Measurements from ENCODE around the gene LRP4.

The LRP4 gene

GRCh38 chr11:46917762-46918082 lies 628 bp downstream of the LRP4 start:
- DNase-seq, result peak in 1 of 2 experiments; percentile 65

GRCh38 chr11:46917109-46917761 lies 1.1 kb downstream of the LRP4 start:
- DNase-seq, result no peak

- DNase-seq, result peak; percentile 55 to 87
Observed at GRCh38 chr11:46916286-46917108, 1.9 kb downstream of the LRP4 start.

GRCh38 chr11:46914910-46915309 lies 3.4 kb downstream of the LRP4 start:
- no peak for DNase-seq

GRCh38 chr11:46914363-46914762 lies 4.0 kb downstream of the LRP4 start:
- no peak for DNase-seq

- no peak for DNase-seq
Observed at GRCh38 chr11:46913484-46913883, 4.9 kb downstream of the LRP4 start.

- peak; percentile 94 to 95 for DNase-seq
Observed at GRCh38 chr11:46912526-46913150, 5.7 kb downstream of the LRP4 start.

- DNase-seq, result no peak
Observed at GRCh38 chr11:46907606-46908005, 10.7 kb downstream of the LRP4 start.

- DNase-seq, result no peak
Observed at GRCh38 chr11:46906609-46907041, 11.7 kb downstream of the LRP4 start.

GRCh38 chr11:46905806-46906205 lies 12.5 kb downstream of the LRP4 start:
- DNase-seq, result no peak

GRCh38 chr11:46903846-46904245 lies 14.5 kb downstream of the LRP4 start:
- no peak for DNase-seq

GRCh38 chr11:46902694-46903093 lies 15.7 kb downstream of the LRP4 start:
- no peak for DNase-seq

- no peak for DNase-seq
Observed at GRCh38 chr11:46901156-46901555, 17.2 kb downstream of the LRP4 start.

- DNase-seq, result no peak
Observed at GRCh38 chr11:46900091-46900746, 18.1 kb downstream of the LRP4 start.

GRCh38 chr11:46899501-46900025 lies 18.8 kb downstream of the LRP4 start:
- DNase-seq, result no peak

GRCh38 chr11:46898396-46899095 lies 19.8 kb downstream of the LRP4 start:
- peak in 1 of 2 experiments; percentile 37 for DNase-seq

GRCh38 chr11:46896719-46897406 lies 21.5 kb downstream of the LRP4 start:
- peak; percentile 75 for DNase-seq

- DNase-seq, result no peak
Observed at GRCh38 chr11:46895821-46896220, 22.5 kb downstream of the LRP4 start.

- no peak for DNase-seq
Observed at GRCh38 chr11:46894961-46895360, 23.4 kb downstream of the LRP4 start.

GRCh38 chr11:46894506-46894905 lies 23.8 kb downstream of the LRP4 start:
- no peak for DNase-seq

GRCh38 chr11:46892838-46893237 lies 25.5 kb downstream of the LRP4 start:
- no peak for DNase-seq

GRCh38 chr11:46892109-46892508 lies 26.2 kb downstream of the LRP4 start:
- no peak for DNase-seq
